Jurkat, Clone E6-1 (cell line): Measurements from ENCODE around the gene CHMP3.
"Not testable (repeated sequence)": the region's sequence is repeated elsewhere in the genome, so short reads cannot be mapped to it uniquely, and the experiment has no call there.

Source experiments
- DNase-seq: peaks from one replicate; pipeline ENCODE4 v3.0.0-alpha.2; 2011; ENCODE audit warnings: low read depth, low spot score
- H3K4me3 ChIP-seq: 2 replicates; pipeline ENCODE4 v1.5.1; 2011; ENCODE audit warnings: mild to moderate bottlenecking, low read length, control low read depth, moderate library complexity

CHMP3 gene

GRCh38 chr2:86519349-86519748, 43.9 kb downstream of the CHMP3 start:
- DNase-seq, result no peak
- no peak overlapping the region for H3K4me3 ChIP-seq

- no peak for DNase-seq
- no peak overlapping the region for H3K4me3 ChIP-seq
These were observed 44.8 kb downstream of the CHMP3 start for GRCh38 chr2:86518481-86518880.

GRCh38 chr2:86513948-86514660, 49.1 kb downstream of the CHMP3 start:
- no peak overlapping the region for H3K4me3 ChIP-seq

GRCh38 chr2:86512892-86513291, 50.4 kb downstream of the CHMP3 start:
- DNase-seq, result no peak
- no peak overlapping the region for H3K4me3 ChIP-seq

More at GRCh38 chr2:86513948-86514660, 49.1 kb downstream of the CHMP3 start:
- no peak for DNase-seq

DNA sequence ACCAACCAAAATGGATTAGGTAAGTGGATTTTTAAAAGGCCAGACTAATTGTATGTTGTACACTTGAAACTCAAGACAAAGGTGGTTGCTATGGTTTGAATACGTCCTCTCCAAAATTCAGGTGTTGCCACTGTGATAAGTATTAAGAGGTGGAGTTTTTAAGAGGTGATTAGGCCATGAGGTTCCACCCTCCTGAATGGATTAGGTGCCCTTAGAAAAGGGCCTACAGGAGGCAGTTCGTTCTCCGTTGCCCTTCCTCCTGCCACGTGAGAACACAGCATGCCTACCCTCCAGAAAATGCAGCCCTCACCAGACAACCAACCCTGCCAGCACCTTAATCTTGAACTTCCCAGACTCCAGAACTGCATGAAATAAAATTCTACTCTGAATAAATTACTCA, 51.2 kb downstream of the CHMP3 start:
- no peak overlapping the region for H3K4me3 ChIP-seq
- DNase-seq, result no peak

DNA sequence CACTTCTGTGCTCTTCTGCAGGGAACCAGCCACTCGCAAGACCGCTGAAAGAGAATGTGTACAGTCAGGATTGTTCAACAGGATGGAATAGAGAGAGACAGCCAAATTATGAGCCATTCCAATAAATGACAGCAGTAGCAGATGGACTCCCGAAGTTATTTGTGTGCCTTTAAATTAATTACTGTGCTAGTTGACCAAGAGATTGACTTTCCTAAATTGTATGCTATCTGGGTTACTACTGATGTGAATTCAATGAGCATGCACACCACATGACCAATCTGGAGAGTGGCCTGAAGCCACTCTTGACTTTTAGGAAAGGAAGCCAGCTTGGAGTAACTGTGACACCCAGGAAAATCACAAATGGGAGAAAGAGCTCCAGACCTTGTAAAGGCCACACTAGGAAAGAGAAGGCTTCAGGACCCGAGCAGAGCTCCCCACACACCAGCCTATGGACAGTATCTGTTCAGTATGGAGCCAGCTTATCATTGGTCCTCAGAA, 52.8 kb downstream of the CHMP3 start:
- no peak for DNase-seq
- H3K4me3 ChIP-seq, result no peak overlapping the region

GRCh38 chr2:86507600-86507999, 55.6 kb downstream of the CHMP3 start:
- H3K4me3 ChIP-seq, result no peak overlapping the region
- DNase-seq, result no peak

DNA sequence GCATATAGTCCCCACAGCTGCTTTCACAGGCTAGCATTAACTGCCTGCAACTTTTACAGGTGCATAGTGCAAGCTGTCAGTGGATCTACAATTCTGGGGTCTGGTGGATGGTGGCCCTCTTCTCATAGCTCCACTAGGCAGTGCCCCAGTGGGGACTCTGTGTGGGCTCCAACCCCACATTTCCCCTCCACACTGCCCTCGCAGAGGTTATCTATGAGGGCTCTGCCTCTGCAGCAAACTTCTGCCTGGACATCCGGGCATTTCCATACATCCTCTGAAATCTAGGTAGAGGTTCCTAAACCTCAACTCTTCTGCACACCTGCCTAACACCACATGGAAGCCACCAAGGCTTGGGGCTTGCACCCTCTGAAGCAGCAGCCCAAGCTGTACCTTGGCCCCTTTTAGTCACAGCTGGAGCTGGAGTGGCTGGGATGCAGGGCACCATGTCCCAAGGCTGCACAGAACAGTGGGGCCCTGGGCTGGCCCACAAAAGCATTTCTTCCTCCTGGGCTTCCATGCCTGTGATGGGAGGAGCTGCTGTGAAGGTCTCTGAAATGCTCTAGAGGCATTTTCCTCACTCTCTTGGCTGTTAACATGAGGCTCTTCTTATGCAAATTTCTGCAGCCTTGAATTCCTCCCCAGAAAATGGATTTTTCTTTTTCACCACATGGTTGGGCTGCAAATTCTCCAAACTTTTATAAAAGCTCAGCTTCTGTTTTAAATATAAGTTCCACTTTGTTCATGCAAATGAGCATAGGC, 62.7 kb downstream of the CHMP3 start:
- no peak for DNase-seq
- no peak overlapping the region for H3K4me3 ChIP-seq

DNA sequence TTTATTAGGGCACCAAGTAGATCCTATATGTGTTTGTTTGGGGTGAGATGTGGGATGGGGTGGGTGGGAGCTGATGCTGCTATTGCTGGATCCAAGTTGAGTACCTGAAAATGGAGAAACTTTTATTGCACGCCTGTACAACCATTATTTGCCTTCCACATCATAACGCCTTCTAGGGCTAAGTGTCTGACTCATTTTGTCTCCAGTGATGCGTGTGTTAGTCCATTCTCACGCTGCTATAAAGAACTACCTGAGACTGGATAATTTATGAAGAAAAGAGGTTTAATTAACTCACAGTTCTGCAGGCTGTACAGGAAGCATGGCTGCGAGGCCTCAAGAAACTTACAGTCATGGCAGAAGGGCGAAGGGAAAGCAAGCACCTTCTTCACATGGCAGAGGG, 63.9 kb downstream of the CHMP3 start:
- H3K4me3 ChIP-seq, result no peak overlapping the region
- DNase-seq, result no peak

DNA sequence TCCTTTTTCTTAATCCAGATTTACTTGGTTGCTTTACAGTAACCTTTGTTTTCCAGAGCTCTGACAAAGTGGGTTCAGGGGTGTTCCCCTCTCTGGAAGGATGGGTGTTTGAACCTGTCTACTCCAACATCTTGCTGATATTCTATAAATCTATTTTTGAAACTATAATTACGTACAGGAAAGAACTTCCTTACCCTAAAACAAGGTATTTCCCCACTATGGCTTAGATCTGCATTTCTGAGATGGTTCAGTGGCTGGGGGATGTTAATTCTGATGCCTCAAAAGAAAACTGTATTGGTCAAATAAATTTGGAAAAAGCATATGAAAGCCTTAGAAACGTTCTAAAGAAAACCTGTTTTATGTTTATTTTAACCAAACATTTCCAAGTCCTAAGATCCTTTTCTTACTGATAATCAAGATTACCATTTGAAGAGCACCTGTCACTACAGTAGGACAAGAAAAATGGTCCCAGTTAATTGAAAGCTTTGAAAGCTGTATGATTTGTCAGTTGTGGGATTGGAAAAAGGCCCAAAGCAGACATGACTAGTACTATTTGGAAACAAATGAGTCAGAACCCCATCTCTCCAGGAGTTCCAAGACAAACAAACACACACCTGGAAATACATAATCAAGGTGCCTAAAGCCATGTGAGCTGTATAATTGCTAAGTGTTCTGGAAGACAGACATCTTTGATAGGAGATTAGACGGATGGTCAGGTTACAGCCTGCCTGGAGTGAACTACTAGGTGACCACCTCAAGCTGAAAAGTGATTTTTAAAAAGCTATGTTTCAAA, 64.6 kb downstream of the CHMP3 start:
- no peak overlapping the region for H3K4me3 ChIP-seq
- DNase-seq, result no peak

DNA sequence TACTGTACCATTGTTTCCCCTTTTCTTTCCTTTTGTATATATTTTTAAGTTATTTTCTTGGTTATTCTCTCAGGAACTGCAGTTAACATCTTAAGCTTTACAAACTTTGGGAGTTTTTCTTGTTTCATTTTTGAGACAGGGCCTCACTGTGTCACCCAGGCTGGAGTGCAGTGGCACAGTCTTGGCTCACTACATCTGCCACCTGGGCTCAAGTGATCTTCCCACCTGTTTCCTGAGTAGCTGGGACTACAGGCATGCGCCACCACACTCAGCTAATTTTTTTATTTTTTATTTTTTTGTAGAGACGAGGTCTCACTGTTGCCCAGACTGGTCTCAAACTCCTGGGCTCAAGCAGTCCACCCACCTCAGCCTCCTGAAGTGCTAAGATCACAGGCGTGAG, 66.9 kb downstream of the CHMP3 start:
- peak; percentile 26 for DNase-seq
- H3K4me3 ChIP-seq, result not testable (repeated sequence)

GRCh38 chr2:86492048-86492453, 71.2 kb downstream of the CHMP3 start:
- DNase-seq, result no peak
- H3K4me3 ChIP-seq, result no peak overlapping the region

- DNase-seq, result no peak
- no peak overlapping the region for H3K4me3 ChIP-seq
These were observed 72.2 kb downstream of the CHMP3 start for GRCh38 chr2:86491088-86491487.

DNA sequence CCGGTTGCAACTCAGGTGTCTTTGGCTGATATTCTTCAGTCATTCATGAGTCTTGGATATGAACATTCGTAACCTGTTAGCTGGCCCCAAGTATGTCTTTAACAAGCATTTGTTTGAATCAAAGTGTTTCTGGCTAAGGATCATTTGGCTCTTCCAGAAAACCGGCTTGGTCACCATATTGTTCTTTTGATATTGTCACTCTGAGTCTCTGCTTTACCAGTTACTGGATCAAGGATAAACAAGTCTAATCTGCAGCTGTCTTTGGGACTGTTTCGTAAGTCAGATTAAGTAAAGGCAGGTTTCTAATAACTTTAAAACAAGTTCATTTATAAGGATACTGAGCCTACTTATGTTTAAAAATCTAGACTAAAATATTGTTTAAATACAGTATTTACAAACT, 73.0 kb downstream of the CHMP3 start:
- DNase-seq, result no peak
- no peak overlapping the region for H3K4me3 ChIP-seq

DNA sequence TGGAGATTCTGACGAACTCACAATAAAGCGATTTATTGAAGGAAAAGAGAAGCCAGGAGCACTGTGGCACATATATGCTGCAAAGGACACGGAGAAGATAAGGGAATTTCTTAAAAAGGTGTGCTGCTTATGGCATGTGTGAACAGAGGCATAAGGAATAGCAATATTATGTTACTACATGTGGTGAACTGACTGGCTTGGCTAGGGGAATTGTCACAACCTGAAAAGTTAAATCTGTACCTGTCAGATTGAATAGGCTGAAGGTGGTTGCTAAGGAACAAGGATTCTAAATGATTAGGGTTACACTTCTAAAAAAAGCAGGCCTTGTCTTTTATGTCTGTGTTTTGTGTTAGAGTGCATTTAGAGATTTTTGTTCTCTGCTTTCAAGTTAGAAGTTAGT, 73.7 kb downstream of the CHMP3 start:
- DNase-seq, result no peak
- H3K4me3 ChIP-seq, result no peak overlapping the region

DNA sequence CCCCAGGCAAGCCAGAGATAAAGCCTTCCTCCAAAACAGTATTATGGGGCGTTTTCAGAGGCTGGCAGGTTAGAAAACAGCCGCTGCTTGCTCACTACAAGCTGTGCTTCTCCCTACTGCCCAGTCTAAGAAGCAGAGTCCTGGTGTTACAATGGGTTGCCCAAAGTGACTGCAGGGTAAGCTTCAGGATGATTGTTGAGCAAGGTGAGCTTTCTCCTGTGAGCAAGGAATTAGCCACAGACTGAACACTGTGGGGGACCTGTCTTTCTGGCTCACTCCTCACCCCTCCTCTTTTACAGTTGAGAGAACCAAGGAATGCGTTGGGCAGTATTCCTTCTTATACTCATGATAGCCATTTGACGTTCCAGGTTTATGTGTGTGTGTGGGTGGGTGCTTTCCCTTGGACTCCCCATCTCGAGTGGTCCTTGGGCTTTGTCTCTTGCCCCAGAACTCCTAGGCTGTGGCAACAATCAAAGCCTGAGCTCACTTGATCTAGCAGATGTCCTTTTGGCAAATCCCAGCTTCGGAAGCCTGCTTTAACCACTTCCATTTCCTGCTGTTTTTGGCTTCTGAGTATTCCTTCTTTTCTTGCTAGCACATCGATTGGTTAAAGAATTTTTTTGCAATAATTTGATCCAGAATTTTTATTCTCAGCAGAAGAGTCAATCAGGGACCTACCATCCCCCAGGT, 74.5 kb downstream of the CHMP3 start:
- no peak overlapping the region for H3K4me3 ChIP-seq
- no peak for DNase-seq

GRCh38 chr2:86487062-86487461, 76.2 kb downstream of the CHMP3 start:
- no peak overlapping the region for H3K4me3 ChIP-seq
- no peak for DNase-seq

- H3K4me3 ChIP-seq, result no peak overlapping the region
- DNase-seq, result no peak
These were observed 77.4 kb downstream of the CHMP3 start for GRCh38 chr2:86485802-86486201.

DNA sequence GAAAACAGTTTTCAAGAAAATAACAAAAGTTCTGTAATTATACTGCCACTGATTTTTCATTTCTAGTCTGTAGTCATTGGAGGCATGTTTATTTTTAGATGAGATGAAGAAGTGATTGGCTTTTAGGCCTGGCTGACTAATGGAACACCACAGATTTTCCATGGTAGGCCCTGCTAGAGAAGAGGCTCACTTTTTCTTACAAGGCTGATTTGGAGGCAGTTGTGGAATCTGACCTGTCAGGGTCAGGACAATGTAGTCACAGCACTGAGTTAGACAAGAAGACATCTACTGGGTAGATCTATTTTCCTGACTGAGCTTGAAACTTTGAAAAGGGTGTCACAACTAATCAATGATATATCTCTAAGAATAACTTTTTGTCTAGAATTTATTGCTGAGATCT, 78.1 kb downstream of the CHMP3 start:
- no peak overlapping the region for H3K4me3 ChIP-seq
- DNase-seq, result no peak
